ENCODE measurements around the gene CCL4.

Gene CCL4

DNA sequence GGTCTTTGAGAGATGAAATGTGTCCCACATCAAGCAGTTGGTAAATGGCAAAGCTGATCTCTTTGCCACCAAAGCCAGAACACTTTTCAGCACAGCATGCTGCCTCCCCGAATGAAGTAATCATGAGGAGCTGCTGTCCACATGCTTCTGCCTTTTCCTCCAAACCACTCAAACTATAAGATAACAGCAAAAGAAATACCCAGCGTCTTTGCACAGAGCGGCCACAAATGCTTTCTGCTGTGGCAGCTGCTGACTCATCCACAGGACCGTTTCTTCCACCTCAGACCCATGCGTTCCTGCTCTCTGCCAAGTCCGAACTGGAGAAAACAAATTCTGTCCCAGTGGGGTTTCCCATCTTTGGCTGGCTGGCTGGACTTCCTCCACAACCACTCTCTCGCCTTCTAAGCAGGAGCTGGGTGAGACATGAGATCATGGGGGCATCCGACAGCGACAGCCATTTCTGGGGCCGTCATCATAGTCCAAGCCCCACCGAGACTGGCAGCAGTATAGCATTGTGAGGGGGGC lies 45.7 kb downstream of the CCL4 start:
- in situ Hi-C loops (cut with MboI; ENCODE audit: low pct_unique_long_range_greater_than_20kb, low sequenced_read_pairs, unreplicated experiment) = loop anchor here (10.0 kb wide), 1 partner anchor 175 kb away; no protein-coding TSS in a partner anchor
- peak; percentile 10 for TF ChIP-seq CTCF (IDR thresholded peaks at IDR 0.05; ENCODE audit: extremely low read depth, insufficient read depth, missing control alignments)
- DNase-seq (ENCODE audit: low spot score) = no peak

- TF ChIP-seq CTCF (IDR thresholded peaks at IDR 0.05; ENCODE audit: extremely low read depth, insufficient read depth, missing control alignments) = no peak
- in situ Hi-C loops (cut with MboI; ENCODE audit: low pct_unique_long_range_greater_than_20kb, low sequenced_read_pairs, unreplicated experiment) = no loop called here
- no peak for DNase-seq (ENCODE audit: low spot score)
These were observed 48.4 kb downstream of the CCL4 start for GRCh38 chr17:36151891-36152638.

- DNase-seq (ENCODE audit: low spot score) = no peak
- TF ChIP-seq CTCF (IDR thresholded peaks at IDR 0.05; ENCODE audit: extremely low read depth, insufficient read depth, missing control alignments) = no peak
- in situ Hi-C loops (cut with MboI; ENCODE audit: low pct_unique_long_range_greater_than_20kb, low sequenced_read_pairs, unreplicated experiment) = no loop called here
These were observed 49.1 kb downstream of the CCL4 start for GRCh38 chr17:36152639-36153120.

DNA sequence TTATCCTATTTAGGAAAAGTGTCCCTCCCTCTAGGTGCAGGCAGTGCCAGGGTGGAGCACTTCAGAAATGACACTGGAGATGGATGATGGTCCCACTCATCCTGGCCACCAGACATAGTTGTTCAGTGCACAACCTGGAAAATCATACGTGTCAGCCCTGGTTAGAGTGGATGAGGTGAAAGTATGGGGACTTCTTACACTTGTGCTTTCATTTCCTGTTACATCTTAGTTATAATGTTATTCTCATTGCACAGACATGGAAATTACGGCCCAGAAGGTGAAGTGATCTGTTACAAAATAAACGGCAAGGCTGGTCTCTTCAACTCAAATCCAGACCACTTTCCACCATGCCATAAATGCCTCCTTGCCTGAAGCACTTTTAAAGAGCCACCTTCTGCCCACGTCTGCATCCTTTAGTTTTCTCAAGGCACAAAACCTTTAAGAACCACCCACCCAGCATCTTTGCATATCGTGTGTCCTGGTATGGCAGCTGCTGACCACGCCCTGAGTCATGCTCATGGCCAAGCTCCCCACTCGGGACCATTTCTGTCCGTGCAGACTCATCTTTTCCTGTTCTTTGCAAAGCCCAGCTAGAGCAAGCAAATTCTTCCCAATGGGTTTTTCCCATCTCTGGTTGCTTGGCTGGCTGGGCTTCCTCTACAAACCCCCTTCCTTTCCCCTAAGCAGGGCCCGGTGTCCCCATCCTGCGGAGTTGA lies 50.4 kb downstream of the CCL4 start:
- TF ChIP-seq CTCF (IDR thresholded peaks at IDR 0.05; ENCODE audit: extremely low read depth, insufficient read depth, missing control alignments) = no peak
- in situ Hi-C loops (cut with MboI; ENCODE audit: low pct_unique_long_range_greater_than_20kb, low sequenced_read_pairs, unreplicated experiment) = no loop called here
- DNase-seq (ENCODE audit: low spot score) = no peak
